Lower leg skin (tissue), 4 donors: ENCODE data around the gene ACCSL. TPM values are rescaled to one million over a fixed set of nuclear protein-coding genes. Genes with fewer than 3 reads are reported as not detected.

Source experiments
- DNase-seq, 2 donors: peaks; one replicate each; pipeline ENCODE4 v3.0.0-alpha.2; 2019; ENCODE audit warnings: low spot score in 2 of 2
- H3K4me3 ChIP-seq: fragments of 200-600 bp; sonication (generic); 2 replicates; pipeline ENCODE4 v1.5.1; 2017; ENCODE audit warnings: mild to moderate bottlenecking, low read depth; ENCODE audit not compliant: poor library complexity, severe bottlenecking
- POLR2A ChIP-seq, 2 donors: fragments of 450-650 bp; IDR thresholded peaks; one replicate each; pipeline ENCODE4 v1.6.1; 2016 to 2017; ENCODE audit warnings: antibody characterized with exemption in 2 of 2, mild to moderate bottlenecking in 1 of 2, moderate library complexity in 1 of 2
- WGBS, 2 donors: methylation state at CpG; one replicate each; pipeline ENCODE4 v1.1.5; 2018; 5-methylcytosine and 5-hydroxymethylcytosine counted together
- intact Hi-C: fragments of 100-400 bp; cut with DNase I; formaldehyde crosslinking; loops from one replicate; pipeline ENCODE4 v1.15.0; 2023; ENCODE audit warnings: low total_unique reads
- total RNA-seq, 4 donors: library from RNA; depleted of rRNA; stranded (reverse); fragments of >200 nt; gene quantifications; one replicate each; pipeline ENCODE4 v1.1.0, GENCODE V29; 2016
- TF ChIP-seq, protein P1 (sequence below), 3 donors: fragments of 450-650 bp; IDR thresholded peaks; one replicate each; pipeline ENCODE4 v1.5.1; 2016; ENCODE audit warnings: antibody characterized with exemption in 3 of 3, mild to moderate bottlenecking in 3 of 3, moderate library complexity in 2 of 3

Gene ACCSL
- total RNA-seq, 4 donors from 2014 or later = 0.13 TPM; not detected in 3

DNA sequence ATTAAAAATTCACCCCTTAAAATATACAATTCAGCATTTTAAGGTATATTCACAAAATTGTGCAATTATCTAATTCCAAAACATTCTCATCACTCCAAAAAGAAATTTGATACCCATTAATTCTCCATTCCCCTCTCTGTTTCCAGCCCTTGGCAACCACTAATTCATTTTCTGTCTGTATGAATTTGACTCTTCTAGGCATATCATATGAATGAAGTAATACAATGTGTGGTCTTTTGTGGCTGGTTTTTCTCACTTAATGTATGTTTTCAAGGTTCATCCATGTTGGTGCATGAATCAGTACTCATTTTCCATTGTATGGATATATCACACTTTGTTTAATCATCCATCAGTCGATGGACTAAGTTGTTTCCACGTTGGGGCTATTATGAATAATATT is 29.0 kb upstream of the ACCSL start:
- TF ChIP-seq, protein P1, sequence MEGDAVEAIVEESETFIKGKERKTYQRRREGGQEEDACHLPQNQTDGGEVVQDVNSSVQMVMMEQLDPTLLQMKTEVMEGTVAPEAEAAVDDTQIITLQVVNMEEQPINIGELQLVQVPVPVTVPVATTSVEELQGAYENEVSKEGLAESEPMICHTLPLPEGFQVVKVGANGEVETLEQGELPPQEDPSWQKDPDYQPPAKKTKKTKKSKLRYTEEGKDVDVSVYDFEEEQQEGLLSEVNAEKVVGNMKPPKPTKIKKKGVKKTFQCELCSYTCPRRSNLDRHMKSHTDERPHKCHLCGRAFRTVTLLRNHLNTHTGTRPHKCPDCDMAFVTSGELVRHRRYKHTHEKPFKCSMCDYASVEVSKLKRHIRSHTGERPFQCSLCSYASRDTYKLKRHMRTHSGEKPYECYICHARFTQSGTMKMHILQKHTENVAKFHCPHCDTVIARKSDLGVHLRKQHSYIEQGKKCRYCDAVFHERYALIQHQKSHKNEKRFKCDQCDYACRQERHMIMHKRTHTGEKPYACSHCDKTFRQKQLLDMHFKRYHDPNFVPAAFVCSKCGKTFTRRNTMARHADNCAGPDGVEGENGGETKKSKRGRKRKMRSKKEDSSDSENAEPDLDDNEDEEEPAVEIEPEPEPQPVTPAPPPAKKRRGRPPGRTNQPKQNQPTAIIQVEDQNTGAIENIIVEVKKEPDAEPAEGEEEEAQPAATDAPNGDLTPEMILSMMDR (IDR thresholded peaks at IDR 0.05) = no peak
- TF ChIP-seq POLR2A (IDR thresholded peaks at IDR 0.05) = no peak
- H3K4me3 ChIP-seq = no peak overlapping the region
- intact Hi-C loops = no loop called here
- DNase-seq = no peak
- WGBS, 2 donors = 45 to 55% methylated on average over 2 of the region's 2 CpGs

DNA sequence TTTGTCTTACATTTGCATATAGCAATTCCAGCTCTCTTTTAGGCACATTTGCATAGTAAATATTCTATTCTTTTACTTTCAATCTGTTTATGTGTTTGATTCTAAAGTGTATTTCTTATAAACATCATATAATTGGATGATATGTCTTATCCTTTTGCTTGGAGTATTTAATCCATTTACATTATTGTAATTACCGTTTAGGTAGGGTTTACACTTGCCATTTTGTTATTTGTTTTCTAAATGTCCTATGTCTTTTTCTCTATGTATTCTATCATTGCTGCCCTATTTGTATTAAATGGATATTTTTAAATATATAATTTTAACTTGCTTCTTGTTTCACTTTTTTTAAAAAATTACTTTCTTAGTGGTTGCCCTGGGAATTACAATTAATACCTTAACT is 22.8 kb upstream of the ACCSL start:
- intact Hi-C loops = no loop called here
- H3K4me3 ChIP-seq = no peak overlapping the region
- no peak for DNase-seq
- TF ChIP-seq, protein P1 (IDR thresholded peaks at IDR 0.05) = no peak
- TF ChIP-seq POLR2A (IDR thresholded peaks at IDR 0.05) = no peak
- WGBS, 2 donors = 91 to 98% methylated on average over 1 of the region's 1 CpG

DNA sequence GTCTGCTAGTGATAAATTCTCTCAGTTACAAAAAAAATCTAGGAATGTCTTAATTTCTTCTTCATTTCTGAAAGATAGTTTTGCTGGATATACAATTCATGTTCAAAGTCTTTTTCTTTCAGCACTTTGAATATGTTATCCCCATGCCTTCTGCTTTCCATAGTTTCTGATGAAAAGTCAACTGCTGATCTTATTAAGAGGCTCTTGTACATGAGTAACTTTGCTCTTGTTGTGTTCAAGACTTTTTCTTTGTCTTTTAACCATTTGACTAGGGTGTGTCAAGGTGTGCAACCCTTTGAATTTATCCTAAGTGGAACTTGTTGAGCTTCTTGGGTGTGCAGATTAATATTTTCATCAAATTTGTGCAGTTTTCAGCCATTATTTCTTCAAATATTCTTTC is 22.1 kb upstream of the ACCSL start:
- intact Hi-C loops = no loop called here
- DNase-seq = no peak
- TF ChIP-seq POLR2A (IDR thresholded peaks at IDR 0.05) = no peak
- TF ChIP-seq, protein P1 (IDR thresholded peaks at IDR 0.05) = no peak
- no peak overlapping the region for H3K4me3 ChIP-seq

DNA sequence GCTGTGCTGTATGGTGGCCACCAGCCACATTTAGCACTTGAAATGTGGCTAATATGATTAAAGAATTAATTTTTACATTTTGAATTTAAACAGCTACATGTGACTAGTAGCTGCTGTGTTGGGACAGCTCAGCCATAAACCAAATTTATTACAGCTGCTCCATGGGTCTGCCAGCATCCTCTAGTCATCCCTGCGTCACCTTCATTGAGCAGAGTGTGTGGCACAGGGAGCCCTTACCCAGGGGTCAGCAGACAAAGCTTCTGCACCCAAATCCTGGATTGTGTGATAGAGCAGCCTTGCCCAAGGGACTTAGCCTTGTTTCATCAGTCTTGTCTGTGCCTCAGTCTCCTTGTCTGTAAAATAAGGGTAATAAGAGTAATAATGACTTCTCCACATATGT is 19.4 kb upstream of the ACCSL start:
- 80 to 89% methylated on average over 1 of the region's 1 CpG for WGBS, 2 donors
- no peak for DNase-seq

DNA sequence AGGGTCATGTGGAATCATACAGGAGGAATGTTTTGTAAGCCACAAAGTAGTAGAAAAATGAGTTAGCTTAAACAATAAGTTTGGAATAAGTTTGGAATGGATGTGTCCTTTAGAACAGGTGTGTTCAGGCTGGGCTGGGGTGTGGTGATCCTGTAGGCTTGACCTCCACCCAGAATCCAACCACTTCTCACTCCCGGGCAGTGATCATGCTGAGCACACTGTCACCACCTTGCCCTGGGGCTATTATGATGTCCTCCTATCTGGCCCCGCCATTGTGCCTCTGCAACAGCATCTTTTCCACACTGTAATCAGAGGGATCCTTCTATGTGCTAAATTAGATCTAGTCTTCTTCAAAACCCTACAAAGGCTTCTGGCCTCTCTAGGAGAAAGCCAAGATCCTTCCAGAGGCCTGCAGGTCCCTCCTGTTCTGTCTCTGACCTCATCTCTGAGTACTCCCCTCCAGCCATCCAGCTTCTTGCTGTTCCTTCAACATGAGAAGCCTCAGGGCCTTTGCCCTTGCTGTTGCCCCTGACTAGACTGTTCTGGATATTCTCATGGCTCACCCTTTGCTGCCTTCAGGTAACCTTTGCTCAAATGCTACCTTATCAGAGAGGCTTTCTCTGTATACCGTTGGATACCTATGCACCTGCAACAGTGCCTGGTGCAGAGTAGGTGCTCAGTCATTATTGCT is 18.8 kb upstream of the ACCSL start:
- WGBS, 2 donors = 85 to 89% methylated on average over 3 of the region's 3 CpGs
- TF ChIP-seq POLR2A (IDR thresholded peaks at IDR 0.05) = no peak
- TF ChIP-seq, protein P1 (IDR thresholded peaks at IDR 0.05) = no peak
- no peak for DNase-seq
- intact Hi-C loops = no loop called here
- no peak overlapping the region for H3K4me3 ChIP-seq

More for the DNA sequence above, 19.4 kb upstream of the ACCSL start:
- intact Hi-C loops = no loop called here
- no peak overlapping the region for H3K4me3 ChIP-seq
- TF ChIP-seq POLR2A (IDR thresholded peaks at IDR 0.05) = no peak
- TF ChIP-seq, protein P1 (IDR thresholded peaks at IDR 0.05) = no peak

DNA sequence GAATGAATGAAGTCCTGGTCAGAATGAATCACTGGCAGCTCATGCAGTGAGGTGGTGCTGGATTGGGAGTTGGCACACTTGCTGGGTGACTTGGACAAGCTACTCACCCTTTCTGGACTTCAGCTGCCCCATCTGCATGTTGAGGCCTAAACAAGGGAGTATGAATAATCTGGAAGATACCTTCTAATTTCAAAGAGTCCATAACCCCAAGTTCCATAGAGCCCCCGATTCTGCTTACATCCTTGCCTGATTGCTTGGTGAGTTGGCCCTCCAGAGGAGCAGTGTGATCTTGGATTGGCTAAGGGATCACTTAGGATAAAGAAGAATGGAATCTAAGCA is 18.3 kb upstream of the ACCSL start:
- no peak for DNase-seq
- no peak for TF ChIP-seq POLR2A (IDR thresholded peaks at IDR 0.05)
- TF ChIP-seq, protein P1 (IDR thresholded peaks at IDR 0.05) = no peak
- 100% methylated on average over 1 of the region's 1 CpG for WGBS, 2 donors
- intact Hi-C loops = no loop called here
- no peak overlapping the region for H3K4me3 ChIP-seq
